Panc1 (cell line): ENCODE measurements around the gene SLC9A9. TPM values are rescaled to one million over a fixed set of nuclear protein-coding genes. Genes with fewer than 3 reads are reported as not detected.

Experiments
- ATAC-seq: fragments of 200-7000 bp; cut with Tn5 transposase; 2 replicates; pipeline ENCODE4 v1.9.1; 2020; ENCODE audit warnings: mild to moderate bottlenecking, moderate library complexity
- BruUV-seq: library from RNA; stranded (reverse); fragments of 400-500 nt; replicated peaks from 2 replicates; lab custom pipeline; 2021; lab: Mats Ljungman, UMichigan
- CTCF ChIA-PET: fragments of 300-600 bp; sonication (Branson Sonifier 250); formaldehyde crosslinking; loops from one replicate; lab custom pipeline; 2022; ENCODE audit warnings: antibody characterized with exemption; lab: Charles Lee
- POLR2A ChIA-PET: fragments of 300-600 bp; sonication (Branson Sonifier 250); formaldehyde crosslinking; loops from one replicate; lab custom pipeline; 2022; ENCODE audit warnings: antibody characterized with exemption; lab: Charles Lee
- DNase-seq: peaks from one replicate; pipeline ENCODE4 v3.0.0-alpha.2; 2010; ENCODE audit warnings: low read depth, low spot score
- H3K27ac ChIP-seq: 2 replicates; pipeline ENCODE4 v1.5.1; 2011; ENCODE audit warnings: mild to moderate bottlenecking, low read length, inconsistent platforms
- H3K27me3 ChIP-seq: fragments of 200-500 bp; sonication (Bioruptor generic); 2 replicates; pipeline ENCODE4 v1.6.0; 2014; ENCODE audit warnings: low read length, inconsistent platforms; ENCODE audit not compliant: control insufficient read depth, insufficient read depth
- H3K36me3 ChIP-seq: fragments of 200-500 bp; sonication (Bioruptor generic); 2 replicates; pipeline ENCODE4 v1.5.1; 2014; ENCODE audit warnings: inconsistent platforms, mild to moderate bottlenecking, low read length, moderate library complexity; ENCODE audit not compliant: control insufficient read depth, insufficient read depth
- H3K4me1 ChIP-seq: 2 replicates; pipeline ENCODE4 v1.5.1; 2011; ENCODE audit warnings: inconsistent platforms, mild to moderate bottlenecking, low read length, moderate library complexity; ENCODE audit not compliant: control insufficient read depth, insufficient read depth
- H3K4me3 ChIP-seq, 2 experiments: 2 replicates each; pipeline ENCODE4 v1.5.1; 2011 to 2012; ENCODE audit warnings: low read depth in 2 of 2, low read length in 2 of 2, mild to moderate bottlenecking in 2 of 2, inconsistent platforms in 1 of 2, moderate library complexity in 1 of 2
- H3K9me3 ChIP-seq: fragments of 200-500 bp; sonication (Bioruptor generic); 2 replicates; pipeline ENCODE4 v1.5.1; 2014; ENCODE audit warnings: low read depth, mild to moderate bottlenecking, inconsistent platforms, low read length, moderate library complexity; ENCODE audit not compliant: control insufficient read depth, insufficient read depth
- POLR2AphosphoS5 ChIP-seq: IDR thresholded peaks from 2 replicates; pipeline ENCODE4 v1.6.1; 2012; ENCODE audit warnings: mild to moderate bottlenecking, low read depth, low read length, moderate library complexity
- SIN3A ChIP-seq: IDR thresholded peaks from 2 replicates; pipeline ENCODE4 v1.6.1; 2012; ENCODE audit warnings: low read depth, mild to moderate bottlenecking, low read length, moderate library complexity, borderline replicate concordance; ENCODE audit not compliant: insufficient read depth
- TCF7L2 ChIP-seq: IDR thresholded peaks from 2 replicates; pipeline ENCODE4 v1.6.1; 2011; ENCODE audit warnings: mild to moderate bottlenecking, low read depth, low read length, inconsistent platforms
- in situ Hi-C: cut with HindIII; loops from 2 replicates; pipeline ENCODE4 v1.10.0; 2016; ENCODE audit warnings: low sequenced_read_pairs, low pct_unique_long_range_greater_than_20kb
- intact Hi-C: fragments of 100-400 bp; cut with micrococcal nuclease; formaldehyde crosslinking; loops from one replicate; pipeline ENCODE4 v1.10.0; 2022; ENCODE audit not compliant: unreplicated experiment
- total RNA-seq: library from RNA; stranded (reverse); gene quantifications from one replicate; pipeline ENCODE4 v1.2.1, GENCODE V29; 2021; ENCODE audit not compliant: unreplicated experiment
- TF ChIP-seq, protein P1 (sequence below): fragments of 450-650 bp; IDR thresholded peaks from 2 replicates; pipeline ENCODE4 v1.5.1; 2017; ENCODE audit warnings: mild to moderate bottlenecking
- TF ChIP-seq, protein P2 (sequence below), 2 experiments: IDR thresholded peaks; 2 replicates each; pipeline ENCODE4 v1.6.1; 2011 to 2012; ENCODE audit warnings: low read depth in 2 of 2, control low read depth in 1 of 2, low read length in 1 of 2, mild to moderate bottlenecking in 1 of 2, moderate library complexity in 1 of 2; ENCODE audit not compliant: insufficient read depth in 1 of 2

The SLC9A9 gene
- total RNA-seq, 1 experiment from 2014 or later = not detected

DNA sequence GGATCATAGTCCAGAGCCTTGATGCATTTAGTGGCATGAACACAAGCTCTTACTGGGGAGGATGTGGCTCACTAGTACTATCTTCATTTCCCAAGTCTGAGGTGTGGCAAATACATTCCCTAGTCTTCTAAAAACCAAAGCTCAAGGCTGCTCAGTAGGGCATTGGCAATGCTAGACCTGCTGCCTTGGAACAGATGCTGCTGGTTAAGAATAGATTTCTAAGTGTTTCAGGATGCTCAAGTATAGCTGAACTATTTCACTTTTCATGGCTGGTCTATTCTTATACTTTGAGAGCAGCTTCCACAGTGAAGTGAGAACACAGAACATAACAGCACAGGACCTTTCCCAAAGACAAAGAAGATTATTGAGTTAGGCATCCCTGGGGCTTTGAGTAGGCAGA is 549.9 kb downstream of the SLC9A9 start:
- ChIA-PET CTCF (no interaction called here), POLR2A (no interaction called here)
- in situ Hi-C loops = no loop called here
- Histone ChIP-seq H3K4me1 (no peaks in the 10 kb centered on the region), H3K9me3 (no peaks in the 10 kb centered on the region), H3K4me3 (no peak overlapping the region), H3K27me3 (no peaks in the 10 kb centered on the region), H3K27ac (no peak overlapping the region), H3K36me3 (no peaks in the 10 kb centered on the region)
- TF ChIP-seq, protein P1, sequence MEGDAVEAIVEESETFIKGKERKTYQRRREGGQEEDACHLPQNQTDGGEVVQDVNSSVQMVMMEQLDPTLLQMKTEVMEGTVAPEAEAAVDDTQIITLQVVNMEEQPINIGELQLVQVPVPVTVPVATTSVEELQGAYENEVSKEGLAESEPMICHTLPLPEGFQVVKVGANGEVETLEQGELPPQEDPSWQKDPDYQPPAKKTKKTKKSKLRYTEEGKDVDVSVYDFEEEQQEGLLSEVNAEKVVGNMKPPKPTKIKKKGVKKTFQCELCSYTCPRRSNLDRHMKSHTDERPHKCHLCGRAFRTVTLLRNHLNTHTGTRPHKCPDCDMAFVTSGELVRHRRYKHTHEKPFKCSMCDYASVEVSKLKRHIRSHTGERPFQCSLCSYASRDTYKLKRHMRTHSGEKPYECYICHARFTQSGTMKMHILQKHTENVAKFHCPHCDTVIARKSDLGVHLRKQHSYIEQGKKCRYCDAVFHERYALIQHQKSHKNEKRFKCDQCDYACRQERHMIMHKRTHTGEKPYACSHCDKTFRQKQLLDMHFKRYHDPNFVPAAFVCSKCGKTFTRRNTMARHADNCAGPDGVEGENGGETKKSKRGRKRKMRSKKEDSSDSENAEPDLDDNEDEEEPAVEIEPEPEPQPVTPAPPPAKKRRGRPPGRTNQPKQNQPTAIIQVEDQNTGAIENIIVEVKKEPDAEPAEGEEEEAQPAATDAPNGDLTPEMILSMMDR = no peak
- TF ChIP-seq POLR2AphosphoS5 = no peak
- no peak for TF ChIP-seq SIN3A
- no peak for TF ChIP-seq TCF7L2
- TF ChIP-seq, protein P2, sequence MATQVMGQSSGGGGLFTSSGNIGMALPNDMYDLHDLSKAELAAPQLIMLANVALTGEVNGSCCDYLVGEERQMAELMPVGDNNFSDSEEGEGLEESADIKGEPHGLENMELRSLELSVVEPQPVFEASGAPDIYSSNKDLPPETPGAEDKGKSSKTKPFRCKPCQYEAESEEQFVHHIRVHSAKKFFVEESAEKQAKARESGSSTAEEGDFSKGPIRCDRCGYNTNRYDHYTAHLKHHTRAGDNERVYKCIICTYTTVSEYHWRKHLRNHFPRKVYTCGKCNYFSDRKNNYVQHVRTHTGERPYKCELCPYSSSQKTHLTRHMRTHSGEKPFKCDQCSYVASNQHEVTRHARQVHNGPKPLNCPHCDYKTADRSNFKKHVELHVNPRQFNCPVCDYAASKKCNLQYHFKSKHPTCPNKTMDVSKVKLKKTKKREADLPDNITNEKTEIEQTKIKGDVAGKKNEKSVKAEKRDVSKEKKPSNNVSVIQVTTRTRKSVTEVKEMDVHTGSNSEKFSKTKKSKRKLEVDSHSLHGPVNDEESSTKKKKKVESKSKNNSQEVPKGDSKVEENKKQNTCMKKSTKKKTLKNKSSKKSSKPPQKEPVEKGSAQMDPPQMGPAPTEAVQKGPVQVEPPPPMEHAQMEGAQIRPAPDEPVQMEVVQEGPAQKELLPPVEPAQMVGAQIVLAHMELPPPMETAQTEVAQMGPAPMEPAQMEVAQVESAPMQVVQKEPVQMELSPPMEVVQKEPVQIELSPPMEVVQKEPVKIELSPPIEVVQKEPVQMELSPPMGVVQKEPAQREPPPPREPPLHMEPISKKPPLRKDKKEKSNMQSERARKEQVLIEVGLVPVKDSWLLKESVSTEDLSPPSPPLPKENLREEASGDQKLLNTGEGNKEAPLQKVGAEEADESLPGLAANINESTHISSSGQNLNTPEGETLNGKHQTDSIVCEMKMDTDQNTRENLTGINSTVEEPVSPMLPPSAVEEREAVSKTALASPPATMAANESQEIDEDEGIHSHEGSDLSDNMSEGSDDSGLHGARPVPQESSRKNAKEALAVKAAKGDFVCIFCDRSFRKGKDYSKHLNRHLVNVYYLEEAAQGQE (IDR thresholded peaks at IDR 0.05; ENCODE audit: insufficient read depth in 1 of 2, low read depth in 2 of 2, low read length in 1 of 2) = no peak
- no TSS peak for BruUV-seq
- intact Hi-C loops = no loop called here
- ATAC-seq (no peak), DNase-seq (no peak)

DNA sequence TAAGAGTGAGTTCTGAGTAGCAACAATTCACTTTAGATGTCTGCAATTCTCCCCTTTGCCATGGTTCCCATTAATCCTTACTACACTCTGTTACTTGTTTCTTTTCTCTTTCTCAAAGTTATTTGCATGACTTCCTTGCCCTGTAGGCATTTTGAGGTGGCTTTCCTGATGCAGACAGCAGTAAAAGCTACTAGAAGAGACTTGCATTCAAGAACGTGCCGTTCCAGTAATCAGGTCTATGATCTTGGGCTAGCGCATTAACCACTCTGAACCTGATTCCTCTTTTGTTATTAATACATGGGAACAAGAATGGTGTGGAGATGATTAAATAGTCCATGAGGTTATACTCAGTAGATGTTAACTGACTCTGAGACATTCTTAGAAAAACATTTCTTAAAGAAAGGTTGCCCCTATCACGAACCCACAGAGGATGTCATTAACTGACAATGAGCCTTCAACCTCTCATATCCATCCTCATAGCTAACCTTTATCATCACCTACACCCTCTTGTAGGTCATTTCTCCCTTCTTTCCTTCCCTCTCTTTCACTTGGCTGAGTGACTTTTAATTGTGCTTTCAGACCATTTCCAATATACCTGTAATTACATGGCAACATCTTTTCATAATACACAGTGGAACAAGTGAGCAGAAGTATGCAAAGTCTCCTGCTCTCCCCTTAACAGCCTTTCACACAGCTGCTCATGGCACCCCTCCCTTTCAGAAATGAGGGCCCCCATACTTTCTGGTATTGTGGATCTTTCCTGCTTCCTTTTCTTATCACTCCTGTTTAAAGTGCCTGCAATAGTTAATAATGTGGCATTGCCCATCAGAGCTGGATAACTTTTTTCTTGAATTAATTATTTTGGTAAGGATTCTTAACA is 552.8 kb downstream of the SLC9A9 start:
- BruUV-seq = no TSS peak
- ChIA-PET CTCF (no interaction called here), POLR2A (no interaction called here)
- in situ Hi-C loops = no loop called here
- Histone ChIP-seq H3K9me3 (no peaks in the 10 kb centered on the region), H3K36me3 (no peaks in the 10 kb centered on the region), H3K27me3 (no peaks in the 10 kb centered on the region), H3K27ac (no peak overlapping the region), H3K4me1 (no peaks in the 10 kb centered on the region), H3K4me3 (no peak overlapping the region)
- DNase-seq = no peak
- TF ChIP-seq SIN3A (no peak), POLR2AphosphoS5 (no peak), TCF7L2 (no peak)
- TF ChIP-seq, protein P1 = no peak
- TF ChIP-seq, protein P2 (IDR thresholded peaks at IDR 0.05; ENCODE audit: insufficient read depth in 1 of 2, low read depth in 2 of 2, low read length in 1 of 2) = no peak
- intact Hi-C loops = no loop called here
- ATAC-seq = no peak
